GM23338 (cell line): Measurements from ENCODE around the gene HMX2. TPM values are rescaled to one million over a fixed set of nuclear protein-coding genes. Genes with fewer than 3 reads are reported as not detected.

Experiments used
- ATAC-seq: fragments of 200-7000 bp; cut with Tn5 transposase; 3 replicates; pipeline ENCODE4 v1.9.1; 2020
- DNase-seq: peaks from one replicate; pipeline ENCODE4 v3.0.0-alpha.2; 2015; ENCODE audit warnings: low spot score
- H2AFZ ChIP-seq: fragments of 200-600 bp; sonication (generic); 2 replicates; pipeline ENCODE4 v1.8.0; 2016; ENCODE audit warnings: antibody characterized with exemption, mild to moderate bottlenecking, moderate library complexity
- H3F3A ChIP-seq: fragments of 200-600 bp; sonication (generic); replicated peaks from 2 replicates; pipeline ENCODE4 v1.8.0; 2017; ENCODE audit warnings: antibody characterized with exemption, mixed run types, low read depth
- H3K27ac ChIP-seq: fragments of 200-600 bp; sonication (generic); 2 replicates; pipeline ENCODE4 v1.6.1; 2016; ENCODE audit warnings: low read depth
- H3K27me3 ChIP-seq: fragments of 200-600 bp; sonication (generic); 2 replicates; pipeline ENCODE4 v1.8.0; 2016; ENCODE audit warnings: mild to moderate bottlenecking, mixed run types, moderate library complexity; ENCODE audit not compliant: insufficient read depth
- H3K36me3 ChIP-seq: fragments of 200-600 bp; sonication (generic); 2 replicates; pipeline ENCODE4 v1.8.0; 2016; ENCODE audit warnings: mild to moderate bottlenecking; ENCODE audit not compliant: insufficient read depth
- H3K4me1 ChIP-seq: fragments of 200-600 bp; sonication (generic); 2 replicates; pipeline ENCODE4 v1.8.0; 2016; ENCODE audit warnings: mild to moderate bottlenecking, moderate library complexity; ENCODE audit not compliant: insufficient read depth
- H3K4me2 ChIP-seq: fragments of 200-600 bp; sonication (generic); 2 replicates; pipeline ENCODE4 v1.7.1; 2017; ENCODE audit warnings: mixed run types
- H3K4me3 ChIP-seq: fragments of 200-600 bp; sonication (generic); 2 replicates; pipeline ENCODE4 v1.6.1; 2016; ENCODE audit warnings: mixed run types
- H3K79me2 ChIP-seq: fragments of 200-600 bp; sonication (generic); replicated peaks from 2 replicates; pipeline ENCODE4 v1.8.0; 2017; ENCODE audit warnings: mild to moderate bottlenecking; ENCODE audit not compliant: insufficient read depth
- H3K9me2 ChIP-seq: fragments of 200-600 bp; sonication (generic); 2 replicates; pipeline ENCODE4 v1.8.0; 2017; ENCODE audit not compliant: insufficient read depth
- H4K20me1 ChIP-seq: fragments of 200-600 bp; sonication (generic); replicated peaks from 2 replicates; pipeline ENCODE4 v1.8.0; 2017; ENCODE audit warnings: mild to moderate bottlenecking; ENCODE audit not compliant: insufficient read depth
- H3K27ac Mint-ChIP-seq: 2 replicates; pipeline ENCODE4 v1.8.0; 2020; ENCODE audit warnings: inconsistent platforms, mild to moderate bottlenecking, moderate library complexity, mixed read lengths
- H3K27me3 Mint-ChIP-seq: 3 replicates; pipeline ENCODE4 v1.8.0; 2022; ENCODE audit warnings: low read depth, mild to moderate bottlenecking, moderate library complexity, mixed read lengths, inconsistent platforms; ENCODE audit not compliant: insufficient read depth, poor library complexity
- H3K36me3 Mint-ChIP-seq: 3 replicates; pipeline ENCODE4 v1.8.0; 2021; ENCODE audit warnings: low read depth, mild to moderate bottlenecking, inconsistent platforms, moderate library complexity, mixed read lengths
- H3K4me1 Mint-ChIP-seq: 3 replicates; pipeline ENCODE4 v1.8.0; 2020; ENCODE audit warnings: mild to moderate bottlenecking, inconsistent platforms, mixed read lengths
- H3K4me3 Mint-ChIP-seq: 3 replicates; pipeline ENCODE4 v1.8.0; 2021; ENCODE audit warnings: moderate library complexity, mild to moderate bottlenecking, inconsistent platforms, mixed read lengths
- H3K9me3 Mint-ChIP-seq: 3 replicates; pipeline ENCODE4 v1.8.0; 2020; ENCODE audit warnings: moderate library complexity, mild to moderate bottlenecking, inconsistent platforms, mixed read lengths
- CREB1 ChIP-seq: fragments of 250-450 bp; sonication (Bioruptor Pico); IDR thresholded peaks from 2 replicates; pipeline ENCODE4 v1.5.0; 2020; ENCODE audit warnings: low read depth, mild to moderate bottlenecking, moderate library complexity
- EZH2 ChIP-seq: fragments of 200-600 bp; sonication (generic); IDR thresholded peaks from one replicate; pipeline ENCODE4 v1.8.0; 2017; ENCODE audit warnings: antibody characterized with exemption, mild to moderate bottlenecking, low read depth; ENCODE audit not compliant: unreplicated experiment
- POLR2AphosphoS5 ChIP-seq: IDR thresholded peaks from 2 replicates; pipeline ENCODE4 v1.6.1; 2016; ENCODE audit warnings: antibody characterized with exemption, low read depth
- STAT1 ChIP-seq: IDR thresholded peaks from one replicate; pipeline ENCODE4 v1.6.1; 2016; ENCODE audit warnings: antibody characterized with exemption; ENCODE audit not compliant: unreplicated experiment
- ZNF114 ChIP-seq: fragments of 250-450 bp; sonication (Bioruptor Pico); IDR thresholded peaks from 2 replicates; pipeline ENCODE4 v1.5.0; 2020; ENCODE audit warnings: mild to moderate bottlenecking, moderate library complexity
- ZNF462 ChIP-seq: fragments of 250-450 bp; sonication (Bioruptor Pico); IDR thresholded peaks from 2 replicates; pipeline ENCODE4 v1.5.0; 2020; ENCODE audit warnings: mild to moderate bottlenecking, moderate library complexity
- polyA plus RNA-seq: library from polyadenylated mRNA; unstranded; fragments of >200 nt; fragmentation: Nextera tagmentation; extraction: Ambion mirVana; gene quantifications from 2 replicates; pipeline ENCODE4 v1.2.1, GENCODE V29; 2016
- total RNA-seq: library from RNA; depleted of rRNA; stranded (reverse); fragments of >200 nt; shearing (Covaris generic); gene quantifications from 2 replicates; pipeline ENCODE4 v1.2.3, GENCODE V29; 2014

The HMX2 gene
- total and polyA plus RNA-seq, 2 experiments from 2014 or later = 2.6 to 3.4 TPM

GRCh38 chr10:123134915-123135414, 13.0 kb upstream of the HMX2 start:
- H3K4me3 Mint-ChIP-seq = peak overlapping the region; percentile 75
- Histone ChIP-seq H3K4me3 (peak overlapping the region; percentile 57), H3F3A (peaks cover 24% of the 10 kb centered on the region; the same call in 1 of the 2 replicates), H3K27me3 (peaks cover 100% of the 10 kb centered on the region), H3K4me2 (peak overlapping the region; percentile 87), H3K27ac (no peak overlapping the region), H2AFZ (peak overlapping the region; percentile 83; the same call in 1 of the 2 replicates), H3K36me3 (no peaks in the 10 kb centered on the region), H4K20me1 (peaks cover 5% of the 10 kb centered on the region), H3K9me2 (no peaks in the 10 kb centered on the region), H3K79me2 (no peaks in the 10 kb centered on the region), H3K4me1 (peaks cover 28% of the 10 kb centered on the region)
- TF ChIP-seq STAT1 (no peak), ZNF462 (no peak), EZH2 (no peak), POLR2AphosphoS5 (no peak), ZNF114 (CRISPR knock-in tag) (no peak), CREB1 (no peak)
- peaks cover 35% of the 10 kb centered on the region for H3K4me1 Mint-ChIP-seq
- DNase-seq (peak; percentile 42), ATAC-seq (peak; percentile 3)
- H3K9me3 Mint-ChIP-seq = peaks cover 12% of the 10 kb centered on the region
- H3K27ac Mint-ChIP-seq = no peak overlapping the region
- H3K27me3 Mint-ChIP-seq = peaks cover 94% of the 10 kb centered on the region
- H3K36me3 Mint-ChIP-seq = no peaks in the 10 kb centered on the region; the same call in 2 of the 3 replicates
